Thymus (tissue), 11 donors: ENCODE results near the gene GPR35. TPM values are rescaled to one million over a fixed set of nuclear protein-coding genes. Genes with fewer than 3 reads are reported as not detected.

ENCODE experiments used
- DNase-seq, 9 donors: peaks; one replicate each; pipeline ENCODE4 v3.0.0-alpha.2; 2013; ENCODE audit warnings: low spot score in 9 of 9, low read depth in 6 of 9, missing footprints in 1 of 9
- H3K27ac ChIP-seq, 2 donors: one replicate each; pipeline ENCODE4 v1.5.1; 2013; ENCODE audit warnings: control low read depth in 1 of 2, low read depth in 1 of 2, low read length in 1 of 2, mild to moderate bottlenecking in 1 of 2, moderate library complexity in 1 of 2
- H3K27me3 ChIP-seq, 2 donors: one replicate each; pipeline ENCODE4 v1.5.1; 2013; ENCODE audit warnings: low read length in 1 of 2; ENCODE audit not compliant: control insufficient read depth in 2 of 2, insufficient read depth in 1 of 2
- H3K36me3 ChIP-seq, 2 donors: one replicate each; pipeline ENCODE4 v1.5.1; 2013; ENCODE audit warnings: low read length in 1 of 2, mild to moderate bottlenecking in 1 of 2, moderate library complexity in 1 of 2; ENCODE audit not compliant: control insufficient read depth in 2 of 2, insufficient read depth in 2 of 2
- H3K4me1 ChIP-seq, 2 donors: one replicate each; pipeline ENCODE4 v1.5.1; 2013; ENCODE audit warnings: low read length in 2 of 2; ENCODE audit not compliant: control insufficient read depth in 2 of 2, insufficient read depth in 2 of 2
- H3K4me3 ChIP-seq, 2 donors: one replicate each; pipeline ENCODE4 v1.5.1; 2013; ENCODE audit warnings: low read length in 2 of 2, control low read depth in 1 of 2, mild to moderate bottlenecking in 1 of 2
- H3K9me3 ChIP-seq, 2 donors: one replicate each; pipeline ENCODE4 v1.5.1; 2013; ENCODE audit warnings: low read length in 1 of 2, mild to moderate bottlenecking in 1 of 2; ENCODE audit not compliant: control insufficient read depth in 2 of 2, insufficient read depth in 1 of 2
- WGBS: extraction: QIAGEN DNeasy Blood & Tissue Kit; methylation state at CpG from one replicate; pipeline ENCODE4 v1.1.7; 2013; 5-methylcytosine and 5-hydroxymethylcytosine counted together
- polyA plus RNA-seq: library from polyadenylated mRNA; stranded (reverse); fragments of 200-250 nt; gene quantifications from one replicate; pipeline ENCODE4 v1.2.3, GENCODE V29; 2013
- total RNA-seq: library from RNA; stranded (reverse); fragments of 120-200 nt; gene quantifications from one replicate; pipeline ENCODE4 v1.2.4, GENCODE V29; 2013
- donor health status: healthy.

The GPR35 gene
- total and polyA plus RNA-seq, 2 donors = 5.9 to 21.8 TPM

DNA sequence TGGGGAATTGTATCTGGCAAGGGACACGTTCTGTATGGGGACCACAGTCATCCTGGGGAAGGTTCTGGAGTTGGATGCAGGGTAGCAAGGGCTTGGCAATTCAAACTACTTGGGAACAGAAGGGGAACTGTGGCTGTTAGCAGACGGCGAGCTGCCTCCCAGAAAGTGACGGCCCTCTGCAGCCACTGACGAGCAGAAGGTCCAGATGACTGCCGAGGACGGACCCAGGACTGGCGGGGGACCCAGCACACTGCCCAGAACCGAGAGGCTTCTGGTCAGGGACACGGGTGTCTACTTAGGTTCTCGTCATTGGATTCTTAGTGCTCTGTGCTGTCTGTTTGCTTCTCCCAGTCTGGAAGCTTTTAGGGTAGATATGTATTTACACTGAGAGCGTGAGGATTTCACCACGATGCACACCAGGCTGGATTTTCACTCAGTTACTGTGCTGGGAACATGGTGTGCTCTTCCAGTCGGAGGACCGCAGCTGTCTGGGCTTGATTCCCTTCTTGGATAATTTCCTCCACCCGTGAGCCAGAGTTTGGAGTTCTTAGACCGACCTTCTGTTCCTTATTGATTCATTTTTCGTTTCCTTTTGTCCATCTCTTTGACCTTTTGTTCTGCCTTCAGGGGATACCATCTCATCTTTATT lies 13.4 kb downstream of the GPR35 start:
- Histone ChIP-seq H3K9me3 (peaks cover 6 to 44% of the 10 kb centered on the region in 2 donors), H3K36me3 (no peaks in the 10 kb centered on the region), H3K4me1 (no peaks in the 10 kb centered on the region), H3K27ac (no peak overlapping the region), H3K4me3 (no peak overlapping the region), H3K27me3 (no peaks in the 10 kb centered on the region)
- DNase-seq = no peak
- 87% methylated on average over 18 of the region's 18 CpGs for WGBS

DNA sequence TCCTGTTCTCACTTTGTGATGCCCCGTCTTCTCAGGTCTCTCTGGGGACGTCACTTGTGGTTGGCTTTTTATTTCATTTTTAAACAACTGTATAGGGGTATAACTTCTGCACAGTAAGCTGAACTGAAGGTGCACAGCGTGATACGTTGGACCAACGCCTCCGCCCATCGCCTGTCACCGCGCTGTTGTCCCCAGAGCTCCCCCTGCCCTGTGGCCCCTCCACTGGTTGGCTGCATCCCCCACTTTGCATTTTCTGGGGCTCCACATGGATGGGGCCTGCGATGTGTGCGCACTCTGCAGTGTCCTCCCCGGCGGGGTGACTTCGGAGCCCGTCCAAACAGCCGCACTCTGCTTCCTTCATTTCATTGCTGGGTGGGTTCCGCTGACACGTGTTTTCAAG lies 14.3 kb downstream of the GPR35 start:
- peaks cover 0 to 2% of the 10 kb centered on the region in 2 donors for H3K27me3 ChIP-seq
- H3K27ac ChIP-seq = no peak overlapping the region
- WGBS = 95% methylated on average over 18 of the region's 18 CpGs
- H3K9me3 ChIP-seq = peaks cover 6 to 36% of the 10 kb centered on the region in 2 donors
- H3K4me1 ChIP-seq = no peaks in the 10 kb centered on the region
- no peak for DNase-seq
- no peak overlapping the region for H3K4me3 ChIP-seq
- H3K36me3 ChIP-seq = no peaks in the 10 kb centered on the region

DNA sequence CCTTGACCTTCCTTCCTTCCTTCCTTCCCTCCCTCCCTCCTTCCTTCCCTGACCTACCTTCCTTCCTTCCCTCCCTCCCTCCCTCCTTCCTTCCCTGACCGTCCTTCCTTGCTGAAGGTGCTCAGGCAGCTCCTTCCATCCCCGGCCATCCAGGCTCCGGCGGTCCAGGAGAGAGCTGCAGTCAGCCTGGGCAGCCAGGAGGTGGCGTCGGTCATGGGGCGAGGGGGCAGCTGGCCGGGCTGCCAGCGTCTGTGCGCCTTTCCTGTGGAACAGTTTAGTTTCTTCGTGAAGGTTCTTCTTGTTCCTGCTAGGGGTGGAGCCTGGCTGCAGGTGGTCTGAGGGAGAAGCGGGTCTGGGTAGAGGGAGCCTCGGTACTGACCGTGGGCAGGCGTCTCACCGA lies 15.7 kb downstream of the GPR35 start:
- Histone ChIP-seq H3K36me3 (no peaks in the 10 kb centered on the region), H3K27ac (no peak overlapping the region), H3K4me3 (no peak overlapping the region), H3K9me3 (peaks cover 4 to 25% of the 10 kb centered on the region in 2 donors), H3K4me1 (no peaks in the 10 kb centered on the region), H3K27me3 (peaks cover 0 to 2% of the 10 kb centered on the region in 2 donors)
- DNase-seq = no peak
- WGBS = 35% methylated on average over 16 of the region's 16 CpGs

DNA sequence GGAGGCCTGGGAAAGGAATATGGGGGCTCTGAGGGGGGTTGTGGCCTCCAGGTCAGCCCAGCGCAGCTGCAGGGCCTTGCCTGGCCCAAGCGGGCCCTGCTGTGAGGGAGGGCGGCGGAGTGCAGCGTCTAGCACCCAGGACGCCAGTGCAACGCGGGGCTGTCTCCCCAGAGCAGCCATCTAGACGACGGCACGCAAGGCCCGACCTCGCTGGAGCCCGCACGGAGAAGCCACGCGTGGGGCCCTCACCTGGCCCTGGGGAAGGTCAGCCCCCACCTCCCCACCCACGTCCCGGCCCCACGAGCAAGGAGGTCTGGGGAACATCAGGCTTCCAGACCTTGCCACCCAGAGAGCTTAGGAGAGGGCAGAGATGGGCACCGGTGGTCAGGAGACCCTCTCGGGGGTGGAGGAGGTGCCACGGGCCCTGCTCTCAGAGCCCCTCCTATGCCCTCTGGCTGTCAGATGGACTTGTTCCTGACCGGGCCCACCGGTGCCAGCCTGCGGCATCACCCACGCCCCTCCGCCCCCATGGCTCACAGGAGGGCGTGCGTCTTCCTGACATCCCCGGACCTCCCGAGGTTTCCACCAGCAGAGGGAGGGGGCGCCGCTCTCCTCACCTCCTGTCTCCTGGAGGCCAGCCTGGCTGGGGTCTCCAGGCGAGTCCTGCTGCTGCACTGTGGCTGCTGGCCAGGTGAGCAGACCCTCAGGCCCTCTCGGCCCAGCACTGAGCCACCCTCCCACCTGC lies 17.0 kb downstream of the GPR35 start:
- 93% methylated on average over 36 of the region's 36 CpGs for WGBS
- no peak overlapping the region for H3K4me3 ChIP-seq
- no peak overlapping the region for H3K27ac ChIP-seq
- DNase-seq = no peak
- H3K4me1 ChIP-seq = no peaks in the 10 kb centered on the region
- peaks cover 4 to 22% of the 10 kb centered on the region in 2 donors for H3K9me3 ChIP-seq
- H3K27me3 ChIP-seq = peaks cover 0 to 9% of the 10 kb centered on the region in 2 donors
- H3K36me3 ChIP-seq = no peaks in the 10 kb centered on the region

DNA sequence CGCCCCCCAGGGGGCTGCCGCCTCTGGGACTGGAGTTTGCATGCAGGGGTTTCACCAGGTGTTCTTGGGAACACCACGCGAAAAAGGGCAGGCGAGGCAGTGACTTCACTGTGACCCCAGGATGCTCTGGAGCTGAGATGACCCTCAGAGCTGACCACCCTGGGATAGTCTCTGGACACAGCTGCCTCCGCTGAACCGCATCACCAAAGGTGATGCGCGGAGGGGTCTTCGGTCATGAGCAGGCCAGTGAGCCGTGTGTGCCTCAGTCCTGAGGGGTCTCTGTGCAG lies 17.5 kb downstream of the GPR35 start:
- peaks cover 0 to 14% of the 10 kb centered on the region in 2 donors for H3K27me3 ChIP-seq
- H3K36me3 ChIP-seq = no peaks in the 10 kb centered on the region
- WGBS = 96% methylated on average over 11 of the region's 11 CpGs
- H3K4me1 ChIP-seq = no peaks in the 10 kb centered on the region
- no peak for DNase-seq
- no peak overlapping the region for H3K27ac ChIP-seq
- H3K9me3 ChIP-seq = peaks cover 4 to 22% of the 10 kb centered on the region in 2 donors
- H3K4me3 ChIP-seq = no peak overlapping the region

DNA sequence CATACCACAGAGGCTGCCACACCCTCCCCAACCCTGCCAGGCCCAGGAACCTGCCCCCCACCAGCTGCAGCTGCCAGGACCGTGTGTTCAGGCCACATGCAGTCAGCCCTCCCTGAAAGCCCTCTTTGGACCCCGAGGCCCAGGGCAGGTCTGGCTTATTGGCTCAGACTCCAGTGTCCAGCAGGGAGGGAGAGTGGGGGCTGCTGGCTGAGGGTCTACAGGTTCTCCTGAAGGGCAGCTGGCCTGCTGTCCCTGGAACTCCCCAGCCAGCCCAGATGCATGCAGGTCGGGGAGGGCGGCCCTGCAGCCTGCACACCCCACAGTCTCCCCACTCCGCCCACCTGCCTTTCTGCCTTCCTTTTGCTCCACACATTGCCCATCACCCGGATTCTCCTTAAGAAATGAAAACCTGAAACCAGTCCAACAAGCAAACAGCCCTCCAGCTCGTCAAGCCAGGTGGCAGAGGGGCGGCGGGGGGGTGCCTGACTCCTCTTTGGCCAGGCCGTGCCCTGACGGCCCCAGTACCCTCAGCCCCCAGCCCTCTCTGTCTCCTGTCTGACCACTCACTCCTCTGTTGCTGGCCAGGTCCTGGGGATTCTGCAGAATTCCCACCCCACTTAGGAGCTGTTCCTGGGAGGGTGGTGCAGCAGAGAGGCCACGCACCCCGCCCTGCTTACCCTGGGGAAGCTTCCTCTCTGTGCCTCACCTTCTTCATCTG lies 18.0 kb downstream of the GPR35 start:
- 90% methylated on average over 13 of the region's 13 CpGs for WGBS

DNA sequence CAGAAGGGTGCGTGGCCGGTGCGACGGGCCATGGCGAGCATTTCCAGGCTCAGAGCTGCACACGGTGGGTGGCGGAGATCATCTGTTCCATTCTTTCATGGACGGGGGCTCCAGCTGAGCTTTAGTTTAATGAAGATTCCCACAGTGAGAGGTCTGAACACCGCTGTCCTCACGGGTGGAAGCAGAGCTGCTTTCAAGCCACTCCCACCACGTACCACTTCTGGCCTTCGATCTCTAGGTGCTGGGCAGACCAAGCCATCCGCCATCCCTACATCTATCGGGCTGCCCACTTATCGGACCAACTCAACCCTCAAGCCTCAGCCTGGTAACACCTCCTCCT lies 18.5 kb downstream of the GPR35 start:
- 94% methylated on average over 15 of the region's 15 CpGs for WGBS
- Histone ChIP-seq H3K4me3 (no peak overlapping the region), H3K4me1 (peaks cover 0 to 2% of the 10 kb centered on the region in 2 donors), H3K27me3 (peaks cover 0 to 24% of the 10 kb centered on the region in 2 donors), H3K27ac (no peak overlapping the region), H3K9me3 (peaks cover 4 to 22% of the 10 kb centered on the region in 2 donors), H3K36me3 (no peaks in the 10 kb centered on the region)
- DNase-seq = no peak

More for the DNA sequence above, 18.0 kb downstream of the GPR35 start:
- H3K9me3 ChIP-seq = peaks cover 4 to 22% of the 10 kb centered on the region in 2 donors
- no peak overlapping the region for H3K27ac ChIP-seq
- no peak for DNase-seq
- H3K4me1 ChIP-seq = no peaks in the 10 kb centered on the region
- H3K36me3 ChIP-seq = no peaks in the 10 kb centered on the region
- peaks cover 0 to 19% of the 10 kb centered on the region in 2 donors for H3K27me3 ChIP-seq
- H3K4me3 ChIP-seq = no peak overlapping the region

DNA sequence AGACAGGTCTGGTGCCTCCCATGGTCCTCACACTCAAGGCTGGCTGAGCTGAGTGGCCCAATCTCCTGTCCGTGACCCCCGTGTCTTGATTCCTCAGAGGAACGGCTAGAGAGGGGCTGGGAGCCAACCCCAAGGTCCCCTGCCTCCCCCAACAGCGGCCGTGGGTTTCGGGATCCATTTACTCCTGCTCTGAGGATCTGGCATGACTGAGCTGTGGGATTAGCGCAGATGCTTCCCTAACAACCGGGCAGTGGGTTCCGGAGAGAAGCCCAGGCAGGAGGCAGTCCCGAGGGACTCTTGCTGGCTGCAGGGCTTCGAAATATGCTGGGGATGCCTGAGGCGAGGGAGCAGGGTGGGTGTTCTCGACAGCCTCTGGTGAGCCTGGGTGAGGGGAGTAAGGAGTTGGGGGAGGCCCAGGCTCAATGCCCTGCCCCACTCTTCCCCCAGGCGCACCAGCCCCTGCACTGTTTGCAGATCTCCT lies 18.9 kb downstream of the GPR35 start:
- 87% methylated on average over 14 of the region's 14 CpGs for WGBS
- H3K27me3 ChIP-seq = peaks cover 0 to 28% of the 10 kb centered on the region in 2 donors
- DNase-seq = no peak
- H3K4me1 ChIP-seq = peaks cover 0 to 2% of the 10 kb centered on the region in 2 donors
- H3K27ac ChIP-seq = no peak overlapping the region
- H3K36me3 ChIP-seq = no peaks in the 10 kb centered on the region
- peaks cover 4 to 22% of the 10 kb centered on the region in 2 donors for H3K9me3 ChIP-seq
- H3K4me3 ChIP-seq = no peak overlapping the region

DNA sequence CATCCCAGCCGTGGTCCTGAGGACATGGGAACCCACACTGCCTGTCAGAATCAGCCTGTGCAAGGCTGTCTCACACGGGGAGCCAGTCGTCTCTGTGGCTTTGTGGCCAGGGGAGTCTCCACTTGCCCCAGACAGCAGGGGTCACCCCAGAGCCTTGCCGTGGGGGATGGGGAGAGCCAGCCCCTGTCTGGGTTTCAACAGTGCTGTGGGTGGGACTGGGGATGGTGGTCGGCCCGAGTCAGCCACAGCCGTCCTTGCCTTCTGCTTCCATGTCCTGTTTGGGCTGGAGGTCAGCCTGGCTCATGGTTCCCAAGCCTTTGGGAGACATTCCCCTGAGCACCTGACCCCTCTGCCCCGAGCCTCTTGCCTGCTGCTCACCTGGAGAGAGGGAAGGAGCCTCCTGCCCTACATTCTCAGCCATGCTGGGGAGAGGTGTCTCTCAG lies 19.6 kb downstream of the GPR35 start:
- H3K36me3 ChIP-seq = no peaks in the 10 kb centered on the region
- DNase-seq = no peak
- H3K4me1 ChIP-seq = peaks cover 0 to 2% of the 10 kb centered on the region in 2 donors
- no peak overlapping the region for H3K27ac ChIP-seq
- 63% methylated on average over 8 of the region's 8 CpGs for WGBS
- H3K4me3 ChIP-seq = no peak overlapping the region
- peaks cover 4 to 18% of the 10 kb centered on the region in 2 donors for H3K9me3 ChIP-seq
- peaks cover 0 to 32% of the 10 kb centered on the region in 2 donors for H3K27me3 ChIP-seq
